CD4-positive, alpha-beta memory T cell (primary cell): ENCODE measurements around the gene INO80. TPM values are rescaled to one million over a fixed set of nuclear protein-coding genes. Genes with fewer than 3 reads are reported as not detected.

Source experiments
- CTCF ChIA-PET: fragments of 350-600 bp; sonication (Branson Sonifier 250); formaldehyde crosslinking; loops from one replicate; lab custom pipeline; 2021; ENCODE audit warnings: inconsistent platforms; ENCODE audit not compliant: partially characterized antibody; lab: Charles Lee
- POLR2A ChIA-PET: fragments of 350-600 bp; sonication (Branson Sonifier 250); formaldehyde crosslinking; loops from one replicate; lab custom pipeline; 2021; ENCODE audit not compliant: partially characterized antibody; lab: Charles Lee
- DNase-seq, 5 donors: peaks; one replicate each; pipeline versions ENCODE4 v3.0.0 to v3.0.0-alpha.2; 2020 to 2022; ENCODE audit warnings: mixed read lengths in 1 of 5
- H3K27ac ChIP-seq: one replicate; pipeline ENCODE4 v1.7.0; 2013; ENCODE audit warnings: low read depth, low read length
- H3K27me3 ChIP-seq: 2 replicates; pipeline ENCODE4 v1.7.0; 2013; ENCODE audit warnings: mild to moderate bottlenecking, low read length, moderate library complexity; ENCODE audit not compliant: insufficient read depth
- H3K36me3 ChIP-seq: 2 replicates; pipeline ENCODE4 v1.7.0; 2013; ENCODE audit warnings: mild to moderate bottlenecking, low read length, moderate library complexity; ENCODE audit not compliant: insufficient read depth
- H3K4me1 ChIP-seq: 2 replicates; pipeline ENCODE4 v1.7.0; 2013; ENCODE audit warnings: mild to moderate bottlenecking, low read length, moderate library complexity; ENCODE audit not compliant: insufficient read depth
- H3K4me3 ChIP-seq, 2 donors: one replicate each; pipeline ENCODE4 v1.7.0; 2013; ENCODE audit warnings: low read length in 2 of 2, mild to moderate bottlenecking in 1 of 2
- H3K9me3 ChIP-seq, 2 donors: one replicate each; pipeline ENCODE4 v1.7.0; 2013; ENCODE audit warnings: low read length in 2 of 2, control low read depth in 1 of 2; ENCODE audit not compliant: control insufficient read depth in 1 of 2
- H3K27ac Mint-ChIP-seq, 7 donors: one replicate each; pipeline ENCODE4 v1.8.0; 2020 to 2021; ENCODE audit warnings: mixed read lengths in 7 of 7, mild to moderate bottlenecking in 6 of 7, inconsistent platforms in 3 of 7, moderate library complexity in 3 of 7
- H3K27me3 Mint-ChIP-seq, 2 donors: one replicate each; pipeline ENCODE4 v1.8.0; 2020 to 2021; ENCODE audit warnings: mixed read lengths in 2 of 2
- H3K36me3 Mint-ChIP-seq, 2 donors: one replicate each; pipeline ENCODE4 v1.8.0; 2020 to 2021; ENCODE audit warnings: mixed read lengths in 2 of 2, inconsistent platforms in 1 of 2, mild to moderate bottlenecking in 1 of 2
- H3K4me1 Mint-ChIP-seq, 4 donors: one replicate each; pipeline ENCODE4 v1.8.0; 2020 to 2021; ENCODE audit warnings: mixed read lengths in 4 of 4, mild to moderate bottlenecking in 1 of 4
- H3K4me3 Mint-ChIP-seq, 8 donors: one replicate each; pipeline ENCODE4 v1.8.0; 2020 to 2021; ENCODE audit warnings: mixed read lengths in 8 of 8, mild to moderate bottlenecking in 7 of 8, moderate library complexity in 6 of 8, inconsistent platforms in 3 of 8
- H3K9me3 Mint-ChIP-seq, 8 donors: one replicate each; pipeline ENCODE4 v1.8.0; 2020 to 2021; ENCODE audit warnings: mixed read lengths in 8 of 8, mild to moderate bottlenecking in 5 of 8, inconsistent platforms in 3 of 8, moderate library complexity in 1 of 8
- intact Hi-C: fragments of 100-400 bp; cut with micrococcal nuclease; formaldehyde crosslinking; loops from one replicate; pipeline ENCODE4 v1.15.1; 2023
- polyA plus RNA-seq, 2 donors: library from polyadenylated mRNA; unstranded; fragments of 300-500 nt; fragmentation: Illumina TruSeq; gene quantifications; one replicate each; pipeline ENCODE4 v1.2.3, GENCODE V29; 2021
- total RNA-seq, 2 experiments: library from RNA; stranded (reverse); gene quantifications; one replicate each; pipeline ENCODE4 v1.2.3, GENCODE V29; 2021

INO80 gene
- total and polyA plus RNA-seq, 4 experiments from 2014 or later = 1.5 to 34.4 (median 18.2) TPM

DNA sequence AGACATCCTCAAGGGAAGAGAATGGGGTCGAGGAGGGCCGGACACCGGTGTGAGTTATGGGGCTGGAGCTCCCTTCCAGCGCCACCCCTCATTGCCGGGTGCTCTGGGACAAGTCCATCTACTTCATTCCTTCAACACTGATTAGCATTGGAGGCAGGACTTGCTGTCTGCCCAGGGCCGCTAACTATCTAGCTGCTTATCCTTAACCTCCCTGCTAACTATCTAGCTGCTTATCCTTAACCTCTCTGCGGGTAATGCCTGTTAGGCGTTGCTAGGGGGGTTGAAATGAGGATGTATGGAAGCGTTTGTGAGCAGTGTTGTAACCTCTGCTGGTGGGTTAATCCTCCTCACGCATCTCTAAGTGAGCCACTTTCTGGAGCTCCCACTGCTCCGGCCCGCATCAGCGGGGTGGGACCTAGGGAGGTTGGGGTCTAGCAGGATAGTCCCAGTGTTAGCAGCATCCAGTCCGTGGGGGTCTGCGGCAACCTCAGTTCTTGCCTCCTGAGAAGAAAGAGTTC is 173.7 kb downstream of the INO80 start:
- peak in 1 of 5 donors; percentile 19 for DNase-seq
- H3K27ac Mint-ChIP-seq = peak overlapping the region; percentile 58 to 94 (median 85)
- H3K36me3 ChIP-seq = no peaks in the 10 kb centered on the region
- no peaks in the 10 kb centered on the region for H3K27me3 Mint-ChIP-seq
- H3K36me3 Mint-ChIP-seq = no peaks in the 10 kb centered on the region
- ChIA-PET CTCF (interaction anchor here (0.8 to 6.4 kb wide), 23 partner anchors 10 to 493 kb away, joined by 3 to 54 read pairs (median 4); partner anchors contain the start of genes CHAC1, CHP1, DLL4 and NUSAP1), POLR2A (interaction anchor here (0.6 to 4.7 kb wide), 10 partner anchors 9 to 288 kb away, joined by 3 to 44 read pairs (median 5); partner anchors contain the start of genes CHAC1, CHP1, DLL4 and EXD1)
- H3K27me3 ChIP-seq = no peaks in the 10 kb centered on the region
- intact Hi-C loops = loop anchor here (1.0 to 5.0 kb wide), 2 partner anchors 11 to 175 kb away; partner anchors contain the start of genes CHAC1 and INO80
- peaks cover 13 to 40% (median 31%) of the 10 kb centered on the region in 4 donors for H3K4me1 Mint-ChIP-seq
- no peaks in the 10 kb centered on the region for H3K9me3 Mint-ChIP-seq
- peak overlapping the region; percentile 64 for H3K27ac ChIP-seq
- H3K4me1 ChIP-seq = peaks cover 27% of the 10 kb centered on the region
- H3K4me3 ChIP-seq = peak overlapping the region; percentile 58 to 83
- peak overlapping the region; percentile 75 to 87 (median 84) for H3K4me3 Mint-ChIP-seq
- no peaks in the 10 kb centered on the region for H3K9me3 ChIP-seq

DNA sequence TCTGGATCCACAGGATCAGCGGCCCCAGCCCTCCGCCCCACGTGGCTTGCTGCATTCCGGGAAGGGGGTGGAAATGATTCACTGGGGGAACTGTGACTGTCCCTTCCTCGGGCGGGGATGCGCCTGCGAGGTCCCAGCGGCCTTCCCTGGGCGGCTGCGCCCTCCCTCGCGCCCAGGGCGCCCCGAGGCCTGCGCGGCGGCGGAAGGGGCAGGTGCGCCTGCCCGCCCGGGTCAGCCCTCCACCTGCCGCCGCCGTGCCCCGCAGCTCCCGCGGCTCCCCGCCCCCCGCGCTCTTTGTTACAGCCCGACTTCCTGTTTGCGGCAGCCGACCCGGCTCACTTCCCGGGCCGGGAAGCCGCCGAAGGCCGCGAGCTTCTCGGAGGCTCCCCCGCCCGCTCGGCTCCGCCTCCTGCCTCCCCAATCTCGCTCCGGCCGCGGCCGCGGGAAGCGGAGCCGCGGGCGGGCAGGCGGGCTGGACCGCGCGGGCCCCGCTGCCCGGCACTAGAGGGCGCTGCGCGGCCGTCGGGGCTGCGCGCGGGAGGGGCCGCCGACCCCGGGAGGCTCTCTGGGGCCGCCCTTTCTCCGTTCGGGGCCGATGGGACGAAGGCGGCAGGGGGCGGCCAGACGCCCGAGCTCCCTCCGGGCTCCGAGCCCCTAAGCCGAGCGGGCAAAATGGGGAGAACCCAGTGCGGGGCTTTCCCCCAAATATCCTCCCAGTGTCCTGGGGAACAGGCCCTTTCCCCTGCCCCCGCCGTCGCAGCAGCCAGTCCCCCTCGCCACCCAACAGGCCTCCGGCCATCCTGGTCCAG is 174.3 kb downstream of the INO80 start:
- peak overlapping the region; percentile 58 to 83 for H3K4me3 ChIP-seq
- POLR2A ChIA-PET = interaction anchor here (0.6 to 4.7 kb wide), 12 partner anchors 9 to 289 kb away, joined by 3 to 44 read pairs (median 4); partner anchors contain the start of genes CHAC1, CHP1, DLL4 and EXD1
- peaks cover 27% of the 10 kb centered on the region for H3K4me1 ChIP-seq
- H3K36me3 ChIP-seq = no peaks in the 10 kb centered on the region
- Mint-ChIP-seq H3K4me1 (peaks cover 13 to 40% (median 31%) of the 10 kb centered on the region in 4 donors), H3K4me3 (peak overlapping the region; percentile 75 to 87 (median 84)), H3K27ac (peak overlapping the region in 6 of 7 donors; percentile 66 to 94 (median 87)), H3K27me3 (no peaks in the 10 kb centered on the region), H3K36me3 (no peaks in the 10 kb centered on the region), H3K9me3 (no peaks in the 10 kb centered on the region)
- H3K27ac ChIP-seq = peak overlapping the region; percentile 64
- CTCF ChIA-PET = interaction anchor here (0.7 to 6.4 kb wide), 26 partner anchors 11 to 833 kb away, joined by 3 to 54 read pairs (median 4); partner anchors contain the start of genes CHAC1, CHP1, DLL4 and MAPKBP1
- H3K27me3 ChIP-seq = no peaks in the 10 kb centered on the region
- DNase-seq = peak; percentile 62 to 73 (median 67)
- no peaks in the 10 kb centered on the region for H3K9me3 ChIP-seq
- intact Hi-C loops = loop anchor here (1.0 to 5.0 kb wide), 3 partner anchors 12 to 176 kb away; partner anchors contain the start of genes CHAC1 and INO80

DNA sequence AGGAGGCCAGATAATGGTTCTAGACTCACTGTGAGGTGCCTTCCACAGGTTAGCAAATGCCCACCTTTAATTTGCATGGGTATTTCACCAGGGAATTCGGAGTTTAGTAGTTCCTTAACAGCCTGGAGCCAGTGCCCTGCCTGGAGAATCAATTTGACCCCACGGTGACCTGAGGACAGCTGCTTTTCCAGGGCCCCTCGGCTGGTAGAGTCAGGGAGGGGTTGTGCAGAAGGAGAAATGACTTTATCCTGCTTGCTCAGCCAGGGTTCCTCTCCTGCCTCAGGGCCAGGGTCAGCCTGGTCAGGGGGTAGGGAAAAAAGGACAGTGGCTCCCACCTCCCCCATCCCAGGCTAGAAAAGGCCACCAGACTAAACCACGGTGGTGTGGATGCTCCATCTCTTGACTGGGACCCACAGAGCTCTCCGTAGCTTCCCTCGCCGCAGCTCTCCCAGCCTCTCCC is 175.0 kb downstream of the INO80 start:
- H3K27me3 ChIP-seq = no peaks in the 10 kb centered on the region
- no peak overlapping the region for H3K4me3 ChIP-seq
- no peak for DNase-seq
- no peaks in the 10 kb centered on the region for H3K9me3 ChIP-seq
- POLR2A ChIA-PET = interaction anchor here (0.6 to 4.7 kb wide), 11 partner anchors 8 to 290 kb away, joined by 3 to 44 read pairs (median 4); partner anchors contain the start of genes CHAC1, CHP1, DLL4 and EXD1
- Mint-ChIP-seq H3K27me3 (no peaks in the 10 kb centered on the region), H3K9me3 (no peaks in the 10 kb centered on the region), H3K27ac (peak overlapping the region; percentile 53 to 88 (median 66)), H3K36me3 (no peaks in the 10 kb centered on the region), H3K4me1 (peaks cover 13 to 40% (median 31%) of the 10 kb centered on the region in 4 donors), H3K4me3 (peak overlapping the region; percentile 32 to 83 (median 63))
- peak overlapping the region; percentile 37 for H3K27ac ChIP-seq
- H3K36me3 ChIP-seq = no peaks in the 10 kb centered on the region
- H3K4me1 ChIP-seq = peaks cover 27% of the 10 kb centered on the region
- intact Hi-C loops = loop anchor here (2.0 to 5.0 kb wide), 2 partner anchors 34 to 176 kb away; partner anchors contain the start of gene INO80
- CTCF ChIA-PET = interaction anchor here (0.7 to 6.4 kb wide), 18 partner anchors 10 to 833 kb away, joined by 3 to 54 read pairs (median 4); partner anchors contain the start of genes CHAC1, CHP1, DLL4 and MAPKBP1

DNA sequence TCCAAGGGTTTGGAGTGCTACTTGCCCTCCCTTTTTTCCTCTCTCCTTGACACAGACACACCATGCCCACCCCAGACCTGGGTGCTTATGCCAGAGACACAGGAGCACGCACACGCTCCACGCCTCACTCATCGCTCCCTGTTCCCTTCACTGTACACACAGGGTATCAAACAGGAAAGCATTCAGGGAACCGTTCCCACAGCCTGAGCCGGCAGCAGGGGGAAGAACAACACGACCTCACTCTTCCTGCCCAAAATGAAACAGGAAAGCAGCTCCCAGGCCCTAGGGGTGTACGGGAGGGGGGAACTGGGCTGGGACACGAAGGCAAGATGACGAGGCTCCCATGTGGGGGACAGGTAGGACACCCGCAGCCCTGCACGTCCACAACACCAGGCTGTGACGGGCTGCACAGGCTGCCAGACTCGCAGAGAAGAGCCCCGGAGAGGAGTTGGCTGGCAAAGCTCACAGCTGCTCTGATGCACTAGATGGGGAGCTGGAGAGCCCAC is 175.7 kb downstream of the INO80 start:
- H3K27me3 Mint-ChIP-seq = no peaks in the 10 kb centered on the region
- peaks cover 27% of the 10 kb centered on the region for H3K4me1 ChIP-seq
- peak overlapping the region; percentile 64 to 89 (median 83) for H3K27ac Mint-ChIP-seq
- H3K4me3 ChIP-seq = no peak overlapping the region
- no peaks in the 10 kb centered on the region for H3K9me3 ChIP-seq
- no peaks in the 10 kb centered on the region for H3K9me3 Mint-ChIP-seq
- H3K36me3 Mint-ChIP-seq = no peaks in the 10 kb centered on the region
- H3K4me3 Mint-ChIP-seq = peak overlapping the region; percentile 4 to 83 (median 43)
- DNase-seq = no peak
- peaks cover 13 to 40% (median 29%) of the 10 kb centered on the region in 4 donors for H3K4me1 Mint-ChIP-seq
- intact Hi-C loops = loop anchor here (1.0 to 5.0 kb wide), 3 partner anchors 12 to 177 kb away; partner anchors contain the start of gene INO80
- ChIA-PET CTCF (interaction anchor here (0.6 to 6.4 kb wide), 10 partner anchors 10 to 396 kb away, joined by 3 to 54 read pairs (median 6); partner anchors contain the start of genes CHAC1, CHP1, DLL4 and VPS18), POLR2A (interaction anchor here (1.2 to 4.7 kb wide), 4 partner anchors 9 to 33 kb away, joined by 3 to 44 read pairs (median 32); partner anchors contain the start of genes CHAC1 and DLL4)
- H3K27ac ChIP-seq = no peak overlapping the region
- no peaks in the 10 kb centered on the region for H3K27me3 ChIP-seq
- H3K36me3 ChIP-seq = no peaks in the 10 kb centered on the region

DNA sequence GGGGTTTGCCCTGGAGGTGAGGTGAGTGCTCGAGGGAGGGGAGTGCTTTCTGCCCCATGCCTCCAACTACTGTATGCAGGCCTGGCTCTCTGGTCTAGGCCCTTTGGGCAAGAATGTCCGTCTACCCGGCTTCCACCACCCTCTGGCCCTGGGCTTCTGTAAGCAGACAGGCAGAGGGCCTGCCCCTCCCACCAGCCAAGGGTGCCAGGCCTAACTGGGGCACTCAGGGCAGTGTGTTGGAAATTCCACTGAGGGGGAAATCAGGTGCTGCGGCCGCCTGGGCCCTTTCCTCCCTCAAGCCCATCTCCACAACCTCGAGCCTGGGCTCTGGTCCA is 177.6 kb downstream of the INO80 start:
- Histone ChIP-seq H3K27ac (no peak overlapping the region), H3K27me3 (no peaks in the 10 kb centered on the region), H3K9me3 (no peaks in the 10 kb centered on the region), H3K4me1 (peaks cover 24% of the 10 kb centered on the region), H3K36me3 (no peaks in the 10 kb centered on the region), H3K4me3 (no peak overlapping the region)
- Mint-ChIP-seq H3K27me3 (peaks cover 0 to 2% of the 10 kb centered on the region in 2 donors), H3K4me1 (peaks cover 13 to 38% (median 22%) of the 10 kb centered on the region in 4 donors), H3K4me3 (no peak overlapping the region), H3K36me3 (no peaks in the 10 kb centered on the region), H3K9me3 (peaks cover 0 to under 1% (median 0%) of the 10 kb centered on the region in 8 donors), H3K27ac (peak overlapping the region in 1 of 7 donors; percentile 21)
- no peak for DNase-seq
- intact Hi-C loops = no loop called here
- ChIA-PET CTCF (interaction anchor here (0.7 to 6.4 kb wide), 3 partner anchors 8 to 142 kb away, joined by 3 to 54 read pairs (median 9); partner anchors contain the start of gene DLL4), POLR2A (no interaction called here)

DNA sequence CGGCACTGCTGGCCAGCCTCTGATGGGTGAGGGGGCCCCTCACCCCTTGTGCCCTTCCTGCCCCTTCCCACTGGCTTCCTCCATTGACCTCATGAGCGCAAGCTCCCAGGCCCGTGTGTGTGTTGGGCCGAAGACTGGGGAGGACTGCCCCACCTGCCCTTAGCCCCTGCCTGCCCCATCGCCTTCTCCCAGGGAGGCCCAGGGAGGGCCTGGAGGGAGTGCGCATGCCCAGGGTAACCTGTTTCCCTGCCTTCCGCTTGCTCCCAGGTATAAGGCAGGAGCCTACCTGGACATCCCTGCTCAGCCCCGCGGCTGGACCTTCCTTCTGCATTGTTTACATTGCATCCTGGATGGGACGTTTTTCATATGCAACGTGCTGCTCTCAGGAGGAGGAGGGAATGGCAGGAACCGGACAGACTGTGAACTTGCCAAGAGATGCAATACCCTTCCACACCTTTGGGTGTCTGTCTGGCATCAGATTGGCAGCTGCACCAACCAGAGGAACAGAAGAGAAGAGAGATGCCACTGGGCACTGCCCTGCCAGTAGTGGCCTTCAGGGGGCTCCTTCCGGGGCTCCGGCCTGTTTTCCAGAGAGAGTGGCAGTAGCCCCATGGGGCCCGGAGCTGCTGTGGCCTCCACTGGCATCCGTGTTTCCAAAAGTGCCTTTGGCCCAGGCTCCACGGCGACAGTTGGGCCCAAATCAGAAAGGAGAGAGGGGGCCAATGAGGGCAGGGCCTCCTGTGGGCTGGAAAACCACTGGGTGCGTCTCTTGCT is 178.1 kb downstream of the INO80 start:
- DNase-seq = peak in 1 of 5 donors; percentile 15
- H3K4me1 ChIP-seq = peaks cover 18% of the 10 kb centered on the region
- Mint-ChIP-seq H3K4me3 (no peak overlapping the region), H3K36me3 (no peaks in the 10 kb centered on the region), H3K27me3 (peaks cover 3 to 6% of the 10 kb centered on the region in 2 donors), H3K9me3 (peaks cover 0 to 1% (median 0%) of the 10 kb centered on the region in 8 donors), H3K4me1 (peaks cover 11 to 38% (median 17%) of the 10 kb centered on the region in 4 donors), H3K27ac (peak overlapping the region in 4 of 7 donors; percentile 21 to 61 (median 23))
- no peak overlapping the region for H3K4me3 ChIP-seq
- intact Hi-C loops = no loop called here
- H3K27me3 ChIP-seq = no peaks in the 10 kb centered on the region
- CTCF ChIA-PET = interaction anchor here (0.7 to 6.4 kb wide), 3 partner anchors 7 to 143 kb away, joined by 3 to 54 read pairs (median 4); partner anchors contain the start of gene DLL4
- POLR2A ChIA-PET = no interaction called here
- no peak overlapping the region for H3K27ac ChIP-seq
- H3K36me3 ChIP-seq = no peaks in the 10 kb centered on the region
- no peaks in the 10 kb centered on the region for H3K9me3 ChIP-seq
